HEK293 (cell line): ENCODE data around the gene DNMT3L.

Experiments
- CTCF ChIA-PET: fragments of 350-600 bp; formaldehyde crosslinking; extraction: SDS; loops from one replicate; lab custom pipeline; 2021; ENCODE audit warnings: antibody characterized with exemption; lab: Yijun Ruan, JAX
- POLR2A ChIA-PET: fragments of 300-600 bp; formaldehyde crosslinking; extraction: SDS; loops from one replicate; lab custom pipeline; 2020; ENCODE audit warnings: antibody characterized with exemption, inconsistent platforms; lab: Yijun Ruan, JAX
- H3K27ac ChIP-seq: fragments of 200-500 bp; sonication (Bioruptor generic); 2 replicates; pipeline ENCODE4 v1.5.1; 2014; ENCODE audit warnings: low read depth, low read length, control low read depth, inconsistent platforms; ENCODE audit errors: extremely low read depth
- H3K36me3 ChIP-seq, 2 experiments: fragments of 200-500 bp in 1 of 2; sonication (Bioruptor generic) in 1 of 2; 1 replicate in 1 of 2; 2 replicates in 1 of 2; pipeline ENCODE4 v1.5.1; 2014 to 2017; ENCODE audit warnings: inconsistent platforms in 2 of 2, low read length in 2 of 2; ENCODE audit not compliant: control insufficient read depth in 2 of 2, insufficient read depth in 1 of 2
- H3K4me1 ChIP-seq: fragments of 200-500 bp; sonication (Bioruptor generic); 2 replicates; pipeline ENCODE4 v1.5.1; 2014; ENCODE audit warnings: mild to moderate bottlenecking, low read length, inconsistent platforms; ENCODE audit not compliant: control insufficient read depth, insufficient read depth
- H3K4me3 ChIP-seq: 2 replicates; pipeline ENCODE4 v1.5.1; 2011; ENCODE audit warnings: low read depth, mild to moderate bottlenecking, control low read depth, low read length, moderate library complexity
- H3K9me3 ChIP-seq: fragments of 200-500 bp; sonication (Bioruptor generic); 2 replicates; pipeline ENCODE4 v1.5.1; 2014; ENCODE audit warnings: low read depth, low read length, inconsistent platforms; ENCODE audit not compliant: control insufficient read depth, insufficient read depth
- EGR2 ChIP-seq: fragments of 450-650 bp; formaldehyde crosslinking; IDR thresholded peaks from 2 replicates; pipeline ENCODE4 v1.5.1; 2016; ENCODE audit warnings: low read depth, missing biosample characterization, missing genetic modification characterization
- FEZF1 ChIP-seq: fragments of 450-650 bp; formaldehyde crosslinking; IDR thresholded peaks from 2 replicates; pipeline ENCODE4 v1.5.1; 2016; ENCODE audit warnings: missing biosample characterization, missing genetic modification characterization
- GLI4 ChIP-seq: fragments of 450-650 bp; formaldehyde crosslinking; IDR thresholded peaks from 2 replicates; pipeline ENCODE4 v1.5.1; 2016; ENCODE audit warnings: missing biosample characterization, missing genetic modification characterization
- INSM2 ChIP-seq: fragments of 450-650 bp; formaldehyde crosslinking; IDR thresholded peaks from 2 replicates; pipeline ENCODE4 v1.5.1; 2016; ENCODE audit warnings: missing biosample characterization, missing genetic modification characterization
- KLF10 ChIP-seq: fragments of 450-650 bp; IDR thresholded peaks from 2 replicates; pipeline ENCODE4 v1.5.1; 2018; ENCODE audit warnings: missing biosample characterization, mild to moderate bottlenecking, missing genetic modification characterization
- KLF16 ChIP-seq: fragments of 450-650 bp; formaldehyde crosslinking; IDR thresholded peaks from 2 replicates; pipeline ENCODE4 v1.5.1; 2017; ENCODE audit warnings: missing biosample characterization, missing genetic modification characterization
- KLF8 ChIP-seq: fragments of 450-650 bp; formaldehyde crosslinking; IDR thresholded peaks from 2 replicates; pipeline ENCODE4 v1.5.1; 2016; ENCODE audit warnings: missing biosample characterization, missing genetic modification characterization
- MYNN ChIP-seq: fragments of 450-650 bp; formaldehyde crosslinking; IDR thresholded peaks from 2 replicates; pipeline ENCODE4 v1.5.1; 2016; ENCODE audit warnings: missing biosample characterization, missing genetic modification characterization, borderline replicate concordance
- PBX3 ChIP-seq: sonication (generic); formaldehyde crosslinking; IDR thresholded peaks from 2 replicates; pipeline ENCODE4 v1.8.1; 2022; ENCODE audit warnings: mild to moderate bottlenecking, moderate library complexity, missing genetic modification reagents
- RBAK ChIP-seq: fragments of 450-650 bp; formaldehyde crosslinking; IDR thresholded peaks from 2 replicates; pipeline ENCODE4 v1.5.1; 2016; ENCODE audit warnings: missing biosample characterization, missing genetic modification characterization
- REST ChIP-seq: fragments of 450-650 bp; formaldehyde crosslinking; IDR thresholded peaks from 2 replicates; pipeline ENCODE4 v1.5.1; 2016; ENCODE audit warnings: missing biosample characterization, missing genetic modification characterization
- TCF7L2 ChIP-seq: IDR thresholded peaks from 2 replicates; pipeline ENCODE4 v1.6.1; 2011; ENCODE audit warnings: low read depth, mild to moderate bottlenecking, inconsistent platforms, low read length, moderate library complexity, borderline replicate concordance
- WT1 ChIP-seq: fragments of 450-650 bp; formaldehyde crosslinking; IDR thresholded peaks from 2 replicates; pipeline ENCODE4 v1.5.1; 2016; ENCODE audit warnings: missing biosample characterization, missing genetic modification characterization
- ZBTB48 ChIP-seq: fragments of 450-650 bp; formaldehyde crosslinking; IDR thresholded peaks from 2 replicates; pipeline ENCODE4 v1.5.1; 2016; ENCODE audit warnings: missing biosample characterization, missing genetic modification characterization
- ZFP37 ChIP-seq: fragments of 450-650 bp; formaldehyde crosslinking; IDR thresholded peaks from 2 replicates; pipeline ENCODE4 v1.5.1; 2016; ENCODE audit warnings: missing biosample characterization, missing genetic modification characterization
- ZNF146 ChIP-seq: fragments of 450-650 bp; formaldehyde crosslinking; IDR thresholded peaks from 2 replicates; pipeline ENCODE4 v1.5.1; 2016; ENCODE audit warnings: missing biosample characterization, missing genetic modification characterization
- ZNF155 ChIP-seq: fragments of 450-650 bp; formaldehyde crosslinking; IDR thresholded peaks from 2 replicates; pipeline ENCODE4 v1.5.1; 2016; ENCODE audit warnings: missing biosample characterization, missing genetic modification characterization
- ZNF157 ChIP-seq: fragments of 450-650 bp; formaldehyde crosslinking; IDR thresholded peaks from 2 replicates; pipeline ENCODE4 v1.5.1; 2016; ENCODE audit warnings: missing biosample characterization, missing genetic modification characterization
- ZNF184 ChIP-seq: fragments of 450-650 bp; IDR thresholded peaks from 2 replicates; pipeline ENCODE4 v1.5.1; 2018; ENCODE audit warnings: missing biosample characterization, mild to moderate bottlenecking, missing genetic modification characterization
- ZNF394 ChIP-seq: fragments of 450-650 bp; formaldehyde crosslinking; IDR thresholded peaks from 2 replicates; pipeline ENCODE4 v1.5.1; 2016; ENCODE audit warnings: missing biosample characterization, missing genetic modification characterization, mild to moderate bottlenecking, moderate library complexity, borderline replicate concordance
- ZNF404 ChIP-seq: fragments of 450-650 bp; formaldehyde crosslinking; IDR thresholded peaks from 2 replicates; pipeline ENCODE4 v1.5.1; 2017; ENCODE audit warnings: missing biosample characterization, missing genetic modification characterization
- ZNF449 ChIP-seq: fragments of 450-650 bp; formaldehyde crosslinking; IDR thresholded peaks from 2 replicates; pipeline ENCODE4 v1.5.1; 2017; ENCODE audit warnings: missing biosample characterization, mild to moderate bottlenecking, missing genetic modification characterization, moderate library complexity
- ZNF514 ChIP-seq: fragments of 450-650 bp; formaldehyde crosslinking; IDR thresholded peaks from 2 replicates; pipeline ENCODE4 v1.5.1; 2016; ENCODE audit warnings: missing biosample characterization, missing genetic modification characterization
- ZNF610 ChIP-seq: fragments of 450-650 bp; formaldehyde crosslinking; IDR thresholded peaks from 2 replicates; pipeline ENCODE4 v1.5.1; 2016; ENCODE audit warnings: missing biosample characterization, missing genetic modification characterization, borderline replicate concordance
- ZNF645 ChIP-seq: fragments of 450-650 bp; formaldehyde crosslinking; IDR thresholded peaks from 2 replicates; pipeline ENCODE4; 2016; ENCODE audit warnings: missing biosample characterization, missing genetic modification characterization
- ZNF670 ChIP-seq: fragments of 450-650 bp; formaldehyde crosslinking; IDR thresholded peaks from 2 replicates; pipeline ENCODE4 v1.5.1; 2016; ENCODE audit warnings: missing biosample characterization, missing genetic modification characterization, low read depth
- ZNF76 ChIP-seq: fragments of 450-650 bp; formaldehyde crosslinking; IDR thresholded peaks from 2 replicates; pipeline ENCODE4; 2016; ENCODE audit warnings: low read depth, missing biosample characterization, missing genetic modification characterization, borderline replicate concordance
- ZNF776 ChIP-seq: fragments of 450-650 bp; formaldehyde crosslinking; IDR thresholded peaks from 2 replicates; pipeline ENCODE4 v1.5.0; 2017; ENCODE audit warnings: missing biosample characterization, missing genetic modification characterization, borderline replicate concordance
- ZSCAN30 ChIP-seq: fragments of 450-650 bp; IDR thresholded peaks from 2 replicates; pipeline ENCODE4 v1.5.1; 2018; ENCODE audit warnings: missing biosample characterization, mild to moderate bottlenecking, missing genetic modification characterization, moderate library complexity
- ZXDB ChIP-seq: fragments of 450-650 bp; formaldehyde crosslinking; IDR thresholded peaks from 2 replicates; pipeline ENCODE4 v1.5.1; 2016; ENCODE audit warnings: missing biosample characterization, missing genetic modification characterization

DNMT3L gene

GRCh38 chr21:44297525-44298290, 36.0 kb upstream of the DNMT3L start:
- CTCF ChIA-PET: interaction anchor here (0.6 to 2.2 kb wide), 22 partner anchors 10 to 619 kb away, joined by 3 to 14 read pairs (median 4); no protein-coding TSS in a partner anchor
- H3K36me3 ChIP-seq: no peaks in the 10 kb centered on the region
- POLR2A ChIA-PET: interaction anchor here (0.6 to 1.1 kb wide), 2 partner anchors 41 to 430 kb away, joined by 3 read pairs; no protein-coding TSS in a partner anchor
- peaks cover 8% of the 10 kb centered on the region; the same call in 1 of the 2 replicates for H3K4me1 ChIP-seq
- H3K9me3 ChIP-seq: no peaks in the 10 kb centered on the region
- H3K4me3 ChIP-seq: no peak overlapping the region
- H3K27ac ChIP-seq: no peak overlapping the region
- TF ChIP-seq RBAK (tag by site-specific recombination): no peak
- no peak for TF ChIP-seq FEZF1 (tag by site-specific recombination)
- no peak for TF ChIP-seq ZNF645
- TF ChIP-seq ZNF394 (tag by site-specific recombination): peak; percentile 48
- no peak for TF ChIP-seq ZSCAN30
- TF ChIP-seq ZNF76 (tag by site-specific recombination): no peak
- TF ChIP-seq EGR2: no peak
- no peak for TF ChIP-seq ZNF146 (tag by site-specific recombination)
- 0 out of 2 replicates have a peak, but pooled peaks have one; percentile 4 for TF ChIP-seq ZNF610
- TF ChIP-seq KLF8: peak; percentile 67
- no peak for TF ChIP-seq GLI4
- no peak for TF ChIP-seq ZNF514
- no peak for TF ChIP-seq ZNF157
- TF ChIP-seq ZFP37: no peak
- no peak; the same call in 1 of the 2 replicates for TF ChIP-seq REST (tag by site-specific recombination)
- no peak for TF ChIP-seq ZNF404 (tag by site-specific recombination)
- no peak for TF ChIP-seq ZNF155 (tag by site-specific recombination)
- TF ChIP-seq INSM2 (tag by site-specific recombination): no peak
- TF ChIP-seq ZNF449 (tag by site-specific recombination): no peak
- TF ChIP-seq WT1 (tag by site-specific recombination): 0 out of 2 replicates have a peak, but pooled peaks have one; percentile 7
- TF ChIP-seq ZNF670 (tag by site-specific recombination): no peak
- no peak for TF ChIP-seq MYNN (tag by site-specific recombination)
- no peak for TF ChIP-seq ZXDB (tag by site-specific recombination)
- TF ChIP-seq TCF7L2: no peak
- no peak for TF ChIP-seq PBX3 (CRISPR knock-in tag)
- no peak for TF ChIP-seq KLF16 (tag by site-specific recombination)
- TF ChIP-seq ZNF184: no peak
- TF ChIP-seq KLF10 (tag by site-specific recombination): peak; percentile 25; the same call in 1 of the 2 replicates
- TF ChIP-seq ZBTB48: no peak
- no peak for TF ChIP-seq ZNF776
